Measurements from ENCODE around the gene KRT84.

KRT84 gene

GRCh38 chr12:52377266-52377665 is 8.2 kb downstream of the KRT84 start:
- DNase-seq (ENCODE audit: low read depth), result no peak
- TF ChIP-seq, protein P1, sequence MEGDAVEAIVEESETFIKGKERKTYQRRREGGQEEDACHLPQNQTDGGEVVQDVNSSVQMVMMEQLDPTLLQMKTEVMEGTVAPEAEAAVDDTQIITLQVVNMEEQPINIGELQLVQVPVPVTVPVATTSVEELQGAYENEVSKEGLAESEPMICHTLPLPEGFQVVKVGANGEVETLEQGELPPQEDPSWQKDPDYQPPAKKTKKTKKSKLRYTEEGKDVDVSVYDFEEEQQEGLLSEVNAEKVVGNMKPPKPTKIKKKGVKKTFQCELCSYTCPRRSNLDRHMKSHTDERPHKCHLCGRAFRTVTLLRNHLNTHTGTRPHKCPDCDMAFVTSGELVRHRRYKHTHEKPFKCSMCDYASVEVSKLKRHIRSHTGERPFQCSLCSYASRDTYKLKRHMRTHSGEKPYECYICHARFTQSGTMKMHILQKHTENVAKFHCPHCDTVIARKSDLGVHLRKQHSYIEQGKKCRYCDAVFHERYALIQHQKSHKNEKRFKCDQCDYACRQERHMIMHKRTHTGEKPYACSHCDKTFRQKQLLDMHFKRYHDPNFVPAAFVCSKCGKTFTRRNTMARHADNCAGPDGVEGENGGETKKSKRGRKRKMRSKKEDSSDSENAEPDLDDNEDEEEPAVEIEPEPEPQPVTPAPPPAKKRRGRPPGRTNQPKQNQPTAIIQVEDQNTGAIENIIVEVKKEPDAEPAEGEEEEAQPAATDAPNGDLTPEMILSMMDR (conservative IDR thresholded peaks at IDR 0.05; ENCODE audit: low read depth, low read length), result no peak
- no peak overlapping the region for H3K4me3 ChIP-seq (ENCODE audit: low read depth, low read length)

DNA sequence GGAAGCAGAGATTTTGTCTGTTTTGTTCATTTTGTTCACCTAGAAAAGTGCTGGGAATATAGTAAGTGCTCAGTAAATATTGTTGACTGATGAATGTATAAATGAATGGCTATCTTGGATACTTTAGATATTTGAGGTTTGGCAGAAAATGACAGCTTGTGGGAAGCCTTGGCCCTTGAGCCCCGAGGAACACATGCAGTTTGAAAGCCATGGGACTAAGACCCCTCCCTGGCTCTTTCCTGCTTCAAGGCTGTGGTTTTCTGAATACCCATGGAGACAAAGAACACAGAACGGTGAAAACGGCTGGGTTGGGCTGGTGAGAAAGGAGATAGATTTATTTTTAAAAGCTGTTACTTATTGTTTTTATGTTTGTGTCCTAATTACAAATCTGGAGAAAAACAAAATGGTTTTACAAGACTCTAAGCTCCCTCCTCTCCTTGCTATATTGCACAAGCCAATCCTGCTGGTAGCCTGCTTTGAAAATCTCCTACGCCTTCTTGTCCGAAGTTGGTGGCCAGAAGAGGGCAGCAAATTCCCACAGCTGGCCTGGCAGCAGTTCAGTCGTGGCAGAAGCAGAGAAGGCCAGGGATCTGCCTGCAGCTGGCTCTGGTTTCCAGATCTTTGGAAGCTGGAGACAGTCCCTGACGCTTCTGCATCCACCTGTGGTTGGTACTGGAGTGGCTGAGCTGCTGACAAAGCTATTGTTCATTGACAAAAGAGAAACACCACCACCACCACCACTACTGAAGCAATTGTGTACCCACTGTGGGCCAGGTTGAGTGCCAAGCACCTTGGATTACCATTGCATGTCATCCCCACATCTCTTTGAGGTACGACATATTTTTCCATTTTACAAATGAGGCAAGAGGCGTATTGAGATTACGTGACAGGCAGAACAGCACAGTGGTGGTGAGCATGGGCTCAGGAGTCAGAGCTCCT is 13.0 kb downstream of the KRT84 start:
- H3K4me3 ChIP-seq (ENCODE audit: low read depth, low read length), result no peak overlapping the region
- peak; percentile 95 for DNase-seq (ENCODE audit: low read depth)
- TF ChIP-seq, protein P1 (conservative IDR thresholded peaks at IDR 0.05; ENCODE audit: low read depth, low read length), result peak; percentile 99

DNA sequence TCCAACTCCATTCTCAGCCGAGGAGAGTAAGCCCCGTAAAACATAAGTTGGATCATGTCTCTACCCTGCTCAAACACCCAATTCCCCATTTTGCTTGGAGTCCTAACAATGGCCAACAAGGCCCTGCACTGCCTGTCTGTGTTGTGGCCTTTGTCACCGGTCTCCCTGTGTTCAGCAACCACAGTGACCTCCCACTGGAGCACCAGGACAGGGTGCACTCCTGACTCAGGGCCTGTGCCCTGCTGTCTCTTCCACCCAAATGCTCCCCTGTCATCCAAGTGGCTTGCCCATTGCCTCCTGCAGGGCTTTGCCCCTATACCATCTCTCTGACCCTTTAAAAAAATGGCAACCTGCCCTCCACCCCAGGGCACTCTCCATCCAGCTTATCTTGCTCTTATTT is 13.7 kb downstream of the KRT84 start:
- DNase-seq (ENCODE audit: low read depth), result no peak
- H3K4me3 ChIP-seq (ENCODE audit: low read depth, low read length), result no peak overlapping the region
- TF ChIP-seq, protein P1 (conservative IDR thresholded peaks at IDR 0.05; ENCODE audit: low read depth, low read length), result no peak

DNA sequence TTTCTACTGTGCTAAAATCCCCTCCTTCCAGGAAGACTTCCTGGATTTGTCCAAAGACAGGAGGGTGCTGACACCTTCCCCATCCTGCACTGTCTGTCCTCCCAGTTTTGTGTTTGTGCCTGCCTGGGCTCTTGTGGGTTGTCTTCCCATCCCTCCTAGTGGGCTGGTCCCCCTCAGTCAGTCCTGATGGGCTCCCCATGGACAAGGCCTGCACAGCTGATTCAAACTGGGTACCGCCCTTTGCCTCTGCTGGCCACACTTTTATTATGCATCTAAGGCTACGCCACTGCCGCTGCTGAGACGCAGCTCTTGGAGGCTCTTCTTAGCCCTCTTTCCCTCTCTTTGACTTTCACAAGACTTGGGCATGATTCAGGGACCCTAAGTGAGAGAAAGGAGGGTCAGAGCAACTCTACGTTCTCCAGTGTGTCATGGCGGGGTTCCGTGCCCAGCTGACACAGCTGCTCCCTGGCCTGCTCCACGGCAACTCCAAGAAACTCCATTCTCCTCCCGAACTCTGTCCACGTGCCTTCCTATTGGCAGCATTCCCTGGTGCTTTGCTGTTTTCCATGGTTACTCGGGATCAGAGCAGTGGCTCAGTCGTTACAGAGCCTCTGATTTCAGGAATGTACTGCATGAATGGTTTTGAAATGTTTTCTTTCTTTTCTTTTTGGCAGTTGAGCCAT is 14.4 kb downstream of the KRT84 start:
- DNase-seq (ENCODE audit: low read depth), result peak; percentile 53
- no peak overlapping the region for H3K4me3 ChIP-seq (ENCODE audit: low read depth, low read length)
- TF ChIP-seq, protein P1 (conservative IDR thresholded peaks at IDR 0.05; ENCODE audit: low read depth, low read length), result no peak

DNA sequence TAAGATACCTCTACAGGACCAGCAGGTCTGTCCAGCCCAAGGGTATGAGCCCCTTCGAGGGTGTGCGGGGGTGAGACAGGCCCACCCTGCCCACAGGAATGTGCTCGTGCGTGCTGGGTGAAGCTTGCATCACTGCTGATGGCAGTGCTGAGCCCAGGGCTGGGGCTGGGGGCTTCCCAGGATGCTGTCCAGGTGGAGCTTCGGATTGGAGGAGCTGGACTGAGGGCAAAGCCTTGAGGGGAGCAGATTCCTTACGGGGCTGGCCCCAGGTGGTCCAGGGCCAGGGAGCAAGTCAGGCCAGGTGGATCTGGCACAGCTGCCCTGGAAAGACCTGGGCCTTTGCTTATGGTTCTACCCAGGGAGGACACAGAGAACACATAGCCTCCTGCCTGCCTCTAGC is 15.6 kb downstream of the KRT84 start:
- DNase-seq (ENCODE audit: low read depth), result no peak
- TF ChIP-seq, protein P1 (conservative IDR thresholded peaks at IDR 0.05; ENCODE audit: low read depth, low read length), result no peak
- H3K4me3 ChIP-seq (ENCODE audit: low read depth, low read length), result no peak overlapping the region

GRCh38 chr12:52369211-52369610 is 16.2 kb downstream of the KRT84 start:
- no peak for DNase-seq (ENCODE audit: low read depth)
- H3K4me3 ChIP-seq (ENCODE audit: low read depth, low read length), result no peak overlapping the region
- TF ChIP-seq, protein P1 (conservative IDR thresholded peaks at IDR 0.05; ENCODE audit: low read depth, low read length), result no peak
